IPS-18c (cell line): ENCODE data around the gene AJAP1.
"Not testable (repeated sequence)": the region's sequence is repeated elsewhere in the genome, so short reads cannot be mapped to it uniquely, and the experiment has no call there.

ENCODE experiments used
- H3K4me3 ChIP-seq: 2 replicates; pipeline ENCODE4 v1.7.0; 2013; ENCODE audit warnings: low read depth, mild to moderate bottlenecking, low read length, moderate library complexity; ENCODE audit not compliant: insufficient read depth
- H3K9me3 ChIP-seq: one replicate; pipeline ENCODE4 v1.6.1; 2013; ENCODE audit warnings: mild to moderate bottlenecking, low read length, moderate library complexity; ENCODE audit not compliant: control insufficient read depth, insufficient read depth

The AJAP1 gene

DNA sequence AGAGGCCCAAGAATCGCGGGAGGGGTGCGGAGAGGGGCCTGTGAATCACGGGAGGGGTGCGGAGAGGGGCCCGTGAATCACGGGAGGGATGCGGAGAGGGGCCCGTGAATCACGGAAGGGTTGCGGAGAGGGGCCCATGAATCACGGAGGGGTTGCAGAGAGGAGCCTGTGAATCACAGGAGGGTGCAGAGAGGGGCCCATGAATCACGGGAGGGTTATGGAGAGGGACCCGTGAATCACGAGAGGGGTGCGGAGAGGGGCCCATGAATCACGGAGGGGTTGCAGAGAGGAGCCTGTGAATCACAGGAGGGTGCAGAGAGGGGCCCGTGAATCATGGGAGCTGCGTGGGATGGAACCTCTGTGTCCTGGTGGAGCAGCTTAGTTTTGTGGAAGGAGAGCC, 12.3 kb downstream of the AJAP1 start:
- H3K4me3 ChIP-seq = not testable (repeated sequence)

DNA sequence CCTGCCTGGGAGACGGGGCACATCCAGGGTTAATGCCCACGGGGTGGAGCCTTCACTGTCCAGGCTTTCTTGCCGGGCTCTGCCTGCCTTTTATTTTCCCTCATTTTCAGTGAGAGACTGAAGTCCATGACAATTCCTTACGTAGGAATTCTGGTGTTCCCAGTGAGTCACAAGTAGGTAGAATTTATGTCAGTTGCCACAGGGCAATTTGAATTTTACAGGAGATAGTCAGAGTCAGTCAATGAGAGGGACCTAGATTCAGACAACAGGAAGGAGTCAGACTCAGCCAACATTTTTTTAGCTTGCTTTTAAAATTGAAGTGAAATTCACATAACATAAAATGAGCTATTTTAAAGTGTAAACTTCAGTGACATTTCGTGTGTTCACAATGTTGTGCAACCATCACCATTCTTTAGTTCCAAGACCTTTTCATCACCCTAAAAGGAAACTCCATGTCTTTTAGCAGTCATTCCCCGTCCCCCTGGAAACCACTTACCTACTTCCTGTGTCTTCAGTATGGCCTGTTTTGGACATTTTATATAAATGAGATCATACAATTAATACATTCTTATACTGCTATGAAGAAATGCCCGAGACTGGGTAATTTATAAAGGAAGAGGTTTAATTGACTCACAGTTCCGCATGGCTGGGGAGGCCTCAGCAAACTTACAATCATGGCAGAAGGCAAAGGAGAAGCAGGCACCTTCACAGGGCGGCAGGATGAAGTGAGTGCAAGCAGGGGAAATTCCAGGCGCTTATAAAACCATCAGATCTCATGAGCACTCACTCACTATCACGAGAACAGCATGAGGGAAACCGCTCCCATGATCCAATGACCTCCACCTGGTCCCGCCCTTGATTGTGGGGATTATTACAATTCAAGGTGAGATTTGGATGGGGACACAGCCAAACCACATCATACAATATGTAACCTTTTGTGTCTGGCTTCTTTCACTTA, 14.6 kb downstream of the AJAP1 start:
- H3K4me3 ChIP-seq = no peak overlapping the region
- peaks cover 12% of the 10 kb centered on the region for H3K9me3 ChIP-seq

More for the DNA sequence above, 12.3 kb downstream of the AJAP1 start:
- peaks cover 12% of the 10 kb centered on the region for H3K9me3 ChIP-seq

DNA sequence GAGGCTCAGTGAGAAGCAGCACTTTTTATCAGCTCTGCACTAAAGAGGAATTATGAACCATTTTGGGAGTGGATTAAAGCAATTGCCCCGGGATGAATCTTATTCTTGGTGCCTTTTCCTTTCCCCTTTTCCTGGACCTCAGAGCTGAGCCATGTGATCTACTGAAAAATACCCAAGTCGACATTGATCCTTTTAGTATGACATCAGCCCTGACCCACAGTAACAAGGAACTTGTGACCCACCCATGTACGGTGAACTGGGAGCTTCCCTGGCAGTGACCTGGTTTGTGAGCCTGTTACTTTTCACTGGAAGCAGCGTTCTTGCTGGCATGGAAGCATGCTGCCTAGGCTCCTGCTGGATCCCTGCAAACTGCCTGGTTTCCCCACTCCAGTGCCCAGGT, 15.9 kb downstream of the AJAP1 start:
- no peak overlapping the region for H3K4me3 ChIP-seq
- peaks cover 12% of the 10 kb centered on the region for H3K9me3 ChIP-seq

DNA sequence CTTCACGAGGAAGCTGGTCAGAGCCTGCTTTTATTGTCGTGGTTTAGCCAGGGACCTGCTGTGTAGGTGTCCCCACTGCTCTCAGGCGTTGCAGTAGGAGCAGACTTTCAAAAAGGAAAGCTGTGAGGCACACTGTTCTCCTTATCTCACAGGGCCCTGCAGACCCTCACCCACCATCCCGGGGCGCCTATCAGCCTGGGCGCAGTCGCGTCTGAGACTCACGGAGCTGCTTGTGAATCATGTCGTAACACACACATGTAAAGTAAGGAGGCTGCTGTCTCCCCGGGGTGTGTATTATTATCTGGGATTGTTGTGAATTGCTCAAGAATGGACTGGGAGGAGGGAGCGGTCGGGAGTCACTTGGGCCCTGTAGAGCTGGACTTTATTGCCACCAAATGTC, 17.4 kb downstream of the AJAP1 start:
- no peak overlapping the region for H3K4me3 ChIP-seq

DNA sequence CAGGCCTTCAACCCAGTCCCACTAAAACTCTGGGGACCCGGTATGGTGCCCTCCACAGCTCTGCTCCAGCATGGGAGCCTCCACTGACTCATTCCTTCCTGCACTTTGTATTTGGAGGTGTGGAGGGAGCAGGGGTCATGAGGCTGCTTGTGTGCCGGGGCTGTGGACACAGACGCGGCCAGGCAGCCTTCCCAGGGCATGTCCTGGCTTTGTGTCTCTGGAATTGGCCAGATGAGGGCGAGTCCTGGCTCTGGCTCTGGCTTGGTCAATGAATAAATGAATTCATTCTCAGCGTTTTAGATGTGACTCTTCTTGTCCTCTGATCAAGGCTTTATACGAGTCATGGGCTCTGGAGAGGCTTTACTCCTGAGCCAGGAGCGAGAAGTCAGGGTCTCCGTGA, 19.1 kb downstream of the AJAP1 start:
- Histone ChIP-seq H3K9me3 (no peaks in the 10 kb centered on the region), H3K4me3 (no peak overlapping the region)

More for the DNA sequence above, 17.4 kb downstream of the AJAP1 start:
- H3K9me3 ChIP-seq = peaks cover 8% of the 10 kb centered on the region

DNA sequence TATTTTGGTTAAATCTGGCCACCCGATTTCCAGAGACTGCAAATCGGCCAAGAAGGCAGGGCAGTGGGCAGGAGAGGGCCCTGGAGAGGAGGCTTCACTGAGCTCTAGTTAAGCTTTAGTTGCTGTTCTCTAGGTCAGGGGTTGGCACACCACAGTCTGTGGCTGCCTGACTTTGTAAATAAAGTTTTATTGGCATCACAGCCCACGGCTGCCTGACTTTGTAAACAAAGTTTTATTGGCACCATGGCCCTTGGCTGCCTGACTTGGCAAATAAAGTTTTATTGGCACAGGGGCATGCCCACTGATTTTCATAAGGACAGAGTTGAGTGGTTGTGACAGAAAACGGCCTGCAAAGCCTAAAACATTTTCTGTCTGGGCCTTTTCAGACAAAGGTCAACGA, 19.7 kb downstream of the AJAP1 start:
- no peaks in the 10 kb centered on the region for H3K9me3 ChIP-seq
- H3K4me3 ChIP-seq = no peak overlapping the region

DNA sequence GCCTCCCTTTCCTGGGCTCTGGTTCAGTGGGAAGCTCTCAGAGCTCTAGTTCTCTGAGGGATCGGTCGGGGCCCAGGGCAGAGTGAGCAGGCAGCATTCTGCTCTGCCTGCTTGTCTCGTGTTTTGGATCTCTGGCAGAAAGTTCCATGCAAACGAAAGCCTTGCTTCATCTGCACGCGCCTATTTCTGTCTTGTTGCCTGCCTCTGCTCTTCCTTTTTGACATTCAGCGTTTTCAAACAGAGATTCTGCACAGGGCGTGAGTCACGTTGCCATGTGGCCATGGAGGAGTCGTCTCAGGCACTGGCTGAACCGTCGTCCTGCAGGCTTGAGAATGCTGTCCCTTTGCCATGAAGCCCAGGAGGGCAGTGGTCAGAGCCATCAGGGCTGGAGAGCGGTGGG, 20.3 kb downstream of the AJAP1 start:
- H3K4me3 ChIP-seq = no peak overlapping the region
- peaks cover 2% of the 10 kb centered on the region for H3K9me3 ChIP-seq

DNA sequence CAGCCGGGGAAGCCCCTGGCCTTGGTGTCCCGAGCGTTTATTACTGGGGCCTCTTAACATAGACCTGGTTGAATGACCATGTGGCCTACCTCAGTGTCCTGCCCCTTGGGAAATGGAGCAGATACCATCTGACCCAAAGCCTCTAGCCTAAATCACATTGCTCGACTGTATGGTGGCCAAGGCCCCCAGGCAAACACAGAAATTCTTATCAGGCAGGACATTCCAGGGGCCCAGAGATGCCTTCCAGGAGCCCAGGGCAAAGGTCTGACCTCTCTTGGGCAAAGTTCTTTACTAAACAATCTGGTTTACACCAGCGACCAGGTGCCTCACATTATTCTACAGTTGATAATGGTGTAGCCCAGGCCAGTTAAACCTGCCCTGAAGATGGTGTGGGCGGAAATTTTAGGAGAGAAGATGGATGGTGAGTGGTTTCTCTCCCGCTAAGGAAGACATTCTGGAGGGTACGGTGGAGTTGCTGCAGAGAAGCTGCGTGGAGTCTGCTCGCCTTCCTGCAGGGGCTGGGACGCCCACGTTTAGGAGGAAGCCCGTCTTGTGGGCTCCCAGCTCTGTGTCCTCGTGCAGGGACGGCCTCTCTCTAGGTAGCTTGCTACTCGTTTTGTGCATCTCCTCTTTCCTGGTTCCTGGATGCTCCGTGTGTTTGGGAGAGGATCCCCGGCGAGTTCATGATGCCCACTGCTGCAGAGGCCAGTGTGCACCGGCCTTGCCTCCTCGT, 21.2 kb downstream of the AJAP1 start:
- Histone ChIP-seq H3K4me3 (no peak overlapping the region), H3K9me3 (peaks cover 6% of the 10 kb centered on the region)

DNA sequence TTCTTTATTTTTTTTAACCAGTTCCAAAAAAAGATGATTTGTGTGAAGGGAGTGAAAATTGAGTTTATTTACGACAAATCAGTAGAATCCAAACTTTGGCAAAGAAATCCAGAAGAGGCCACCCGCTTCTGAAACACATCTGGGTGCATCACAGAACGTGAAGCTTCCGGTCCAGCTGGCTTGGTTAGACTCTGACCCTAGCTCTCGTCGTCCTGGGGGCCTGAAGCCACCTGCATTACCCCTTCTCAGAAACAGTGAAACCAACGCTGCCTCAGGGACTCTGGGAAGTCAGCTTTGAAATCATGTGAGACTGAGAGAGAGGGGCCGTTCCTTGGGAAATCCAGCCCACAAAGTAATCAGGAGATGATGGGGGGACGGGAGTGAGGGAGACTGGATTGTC, 21.8 kb downstream of the AJAP1 start:
- H3K9me3 ChIP-seq = peaks cover 6% of the 10 kb centered on the region
- H3K4me3 ChIP-seq = no peak overlapping the region

DNA sequence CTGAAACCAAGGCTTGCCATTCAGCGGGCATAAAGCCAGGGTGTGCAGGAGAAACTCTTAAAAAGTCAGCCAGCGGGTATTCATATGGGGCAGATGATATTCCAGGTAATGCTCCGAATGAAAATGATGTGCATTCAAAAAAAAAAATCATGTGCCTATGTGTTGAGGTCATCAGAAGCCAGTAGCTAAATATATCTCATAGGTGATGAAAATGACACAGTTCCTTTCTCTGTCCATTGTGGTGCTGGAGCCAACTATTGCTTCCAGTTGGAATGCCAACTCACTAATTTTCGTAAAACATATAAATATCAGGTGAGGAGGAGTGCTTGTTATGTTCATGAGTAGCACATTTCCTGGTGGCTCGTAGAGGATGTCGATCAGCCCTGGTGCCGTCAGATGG, 23.2 kb downstream of the AJAP1 start:
- peaks cover 6% of the 10 kb centered on the region for H3K9me3 ChIP-seq
- H3K4me3 ChIP-seq = no peak overlapping the region

DNA sequence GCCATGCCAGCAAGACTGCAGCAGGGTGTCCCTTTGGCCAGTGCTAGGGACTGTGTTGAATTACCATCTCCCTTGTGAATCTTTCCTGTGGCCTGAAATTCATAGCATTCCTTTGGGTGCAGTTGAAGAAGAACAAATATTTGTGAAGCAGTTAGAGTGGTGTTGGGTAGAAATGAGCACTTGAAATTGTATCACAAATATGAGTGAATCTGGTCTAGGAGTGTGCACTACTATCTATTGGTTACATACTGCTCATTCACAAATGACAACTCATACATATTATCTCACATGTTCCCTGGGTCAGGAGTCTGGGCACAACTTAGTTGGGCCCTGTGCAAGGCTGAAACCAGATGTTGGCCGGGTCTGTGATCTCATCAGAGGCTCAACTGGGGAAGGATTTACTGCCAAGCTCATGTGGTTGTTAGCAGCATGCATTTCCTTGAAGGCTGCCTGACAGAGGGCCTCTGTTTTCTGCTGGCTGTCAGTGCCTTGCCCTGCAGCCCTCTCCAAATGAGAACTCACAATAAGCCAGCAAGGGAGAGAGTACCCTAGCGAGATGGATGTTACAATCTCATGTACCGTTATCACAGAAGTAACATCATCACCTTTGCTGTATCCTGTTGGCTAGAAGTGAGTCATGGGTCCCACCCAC, 23.8 kb downstream of the AJAP1 start:
- Histone ChIP-seq H3K4me3 (no peak overlapping the region), H3K9me3 (peaks cover 6% of the 10 kb centered on the region)

DNA sequence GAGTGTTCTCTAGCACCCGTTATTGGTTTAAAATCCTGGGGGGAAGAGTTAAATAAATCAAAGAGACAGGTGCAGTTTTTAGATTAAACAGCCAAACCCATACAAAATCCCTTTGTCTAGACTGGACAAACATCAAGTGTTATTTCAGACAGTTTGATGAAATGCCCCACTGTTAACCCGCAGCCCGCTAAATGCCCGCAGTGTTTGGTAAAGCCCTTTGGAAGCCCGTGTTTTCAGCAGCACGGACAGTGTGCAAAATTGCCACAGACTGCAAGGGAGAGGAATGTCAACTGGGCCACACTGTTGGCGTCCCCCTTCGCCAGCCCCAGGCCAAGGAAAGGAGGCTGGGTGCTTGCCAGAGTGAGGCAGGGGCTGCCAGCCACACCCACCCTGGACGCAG, 26.6 kb downstream of the AJAP1 start:
- Histone ChIP-seq H3K9me3 (peaks cover 6% of the 10 kb centered on the region), H3K4me3 (no peak overlapping the region)

DNA sequence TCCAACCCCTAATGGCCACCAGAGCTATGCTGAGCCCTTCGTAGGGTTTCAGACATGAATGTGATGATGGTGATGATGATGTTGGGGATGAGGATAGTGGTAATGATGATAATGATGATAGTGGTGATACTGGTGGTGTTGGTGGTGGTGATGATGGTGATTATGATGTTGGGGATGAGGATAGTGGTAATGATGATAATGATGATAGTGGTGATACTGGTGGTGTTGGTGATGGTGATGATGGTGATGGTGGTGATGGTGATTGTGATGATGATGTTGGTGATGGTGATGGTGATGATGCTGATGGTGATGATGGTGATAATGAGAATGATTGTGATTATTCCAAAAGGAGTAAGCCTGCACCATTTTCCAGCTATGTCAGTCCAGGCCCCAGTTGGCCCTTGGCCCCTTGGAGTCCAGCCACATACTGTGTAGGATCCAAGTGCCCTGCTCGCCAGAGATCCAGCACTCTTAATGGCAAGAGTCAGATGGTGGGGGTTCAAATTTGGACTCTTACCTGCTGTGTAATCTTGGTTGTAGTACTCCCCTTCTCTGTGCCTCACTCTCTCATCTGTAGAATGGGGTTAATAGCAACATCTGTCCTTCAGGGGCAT, 28.3 kb downstream of the AJAP1 start:
- Histone ChIP-seq H3K9me3 (peaks cover 6% of the 10 kb centered on the region), H3K4me3 (no peak overlapping the region)

DNA sequence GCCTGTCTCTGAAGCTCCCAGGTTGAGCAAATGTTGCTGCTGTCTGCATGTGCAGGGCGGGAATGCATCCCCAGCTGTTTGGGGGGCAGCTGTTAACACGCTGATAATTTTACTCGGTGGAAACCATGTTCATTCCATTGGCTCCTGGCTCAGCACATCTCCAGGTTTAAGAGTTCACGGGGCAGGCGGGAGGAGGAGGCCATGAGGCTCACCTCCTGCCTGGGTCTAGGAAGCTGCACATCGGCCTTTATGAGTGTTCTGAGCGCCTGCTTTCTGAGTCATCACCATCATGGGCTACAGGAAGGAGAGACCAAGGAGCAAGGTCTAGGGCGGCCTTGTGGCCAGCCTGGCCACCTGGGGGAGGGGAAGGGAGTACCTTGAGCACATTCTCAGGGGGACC, 29.7 kb downstream of the AJAP1 start:
- peaks cover 6% of the 10 kb centered on the region for H3K9me3 ChIP-seq

DNA sequence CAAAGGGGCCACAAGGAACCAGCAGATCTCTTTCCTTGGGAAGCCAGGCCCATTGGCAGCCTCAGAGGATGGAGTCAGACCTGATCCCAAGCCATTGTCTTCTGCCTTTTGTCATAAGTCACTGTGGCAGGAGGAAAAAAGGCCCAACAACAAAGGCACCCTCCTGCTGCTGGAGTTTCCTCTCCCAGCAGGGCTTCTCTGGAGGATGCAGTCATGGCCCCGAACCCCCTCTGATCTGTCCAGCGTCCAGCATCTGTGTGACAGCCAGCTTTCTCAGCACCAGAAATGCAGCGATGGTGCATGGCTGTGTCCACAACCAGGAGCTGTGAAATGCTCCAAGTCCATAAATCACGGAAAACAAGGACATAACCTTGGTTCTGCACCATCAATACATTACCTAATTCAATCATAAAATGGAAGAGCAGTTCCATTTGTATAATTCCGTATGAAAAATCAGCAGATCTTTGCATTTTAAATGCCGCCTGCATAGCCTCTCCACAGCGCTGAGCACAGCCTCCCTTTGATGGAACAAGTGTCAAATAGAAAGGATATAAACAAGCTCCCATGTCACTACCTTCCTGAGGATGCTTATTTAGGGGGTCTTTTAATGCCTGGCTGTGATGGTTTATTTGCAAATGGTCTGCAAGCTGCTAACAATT, 30.6 kb downstream of the AJAP1 start:
- H3K9me3 ChIP-seq = peaks cover 3% of the 10 kb centered on the region
- no peak overlapping the region for H3K4me3 ChIP-seq

More for the DNA sequence above, 29.7 kb downstream of the AJAP1 start:
- H3K4me3 ChIP-seq = no peak overlapping the region

DNA sequence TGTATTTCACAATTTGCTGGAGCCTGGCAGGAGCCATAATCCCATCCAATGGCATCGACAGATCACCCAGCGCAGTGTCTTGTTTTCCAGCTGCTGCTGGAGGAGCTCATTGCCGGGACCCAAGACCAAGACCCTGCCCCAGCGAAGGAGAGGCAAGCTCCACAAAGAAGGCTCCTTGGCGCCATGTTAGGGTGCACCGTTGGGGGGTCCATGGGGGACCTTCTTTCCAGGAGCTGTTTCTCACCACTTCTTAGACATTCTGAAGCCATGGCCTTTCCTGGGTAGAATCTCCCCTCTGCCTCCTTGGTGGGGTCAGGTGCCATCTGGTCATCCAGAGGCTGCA, 31.1 kb downstream of the AJAP1 start:
- Histone ChIP-seq H3K9me3 (no peaks in the 10 kb centered on the region), H3K4me3 (no peak overlapping the region)

DNA sequence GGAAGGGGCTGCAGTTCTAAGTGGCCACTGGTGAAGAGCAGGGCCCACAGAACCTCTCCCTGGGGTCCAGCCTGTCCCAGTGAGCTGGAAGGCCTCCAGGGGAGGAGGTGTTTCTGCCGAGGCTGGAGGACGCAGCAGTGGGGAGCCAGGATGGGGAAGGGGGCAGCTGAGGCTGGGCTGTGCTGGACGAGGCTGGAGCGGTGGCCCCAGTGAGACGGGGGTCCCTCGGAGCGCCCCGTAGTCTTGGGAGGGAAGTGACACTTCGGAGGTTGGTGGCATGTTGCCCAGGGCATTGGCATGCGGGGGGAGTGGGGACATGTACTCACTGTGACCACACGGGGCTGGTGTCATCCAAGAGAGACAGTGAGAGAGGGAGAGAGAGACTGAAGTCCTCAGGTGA, 33.5 kb downstream of the AJAP1 start:
- Histone ChIP-seq H3K9me3 (no peaks in the 10 kb centered on the region), H3K4me3 (no peak overlapping the region)
